Progenitor cell of endocrine pancreas (in vitro differentiated cells): ENCODE data around the gene DUSP16. TPM values are rescaled to one million over a fixed set of nuclear protein-coding genes. Genes with fewer than 3 reads are reported as not detected.

Experiments used
- DNase-seq: peaks from one replicate; pipeline ENCODE4 v3.0.0; 2021; ENCODE audit warnings: low spot score; ENCODE audit not compliant: unreplicated experiment
- H3K27ac Mint-ChIP-seq: 2 replicates; pipeline ENCODE4 v1.8.0; 2021; ENCODE audit warnings: mild to moderate bottlenecking, moderate library complexity, mixed read lengths
- H3K27me3 Mint-ChIP-seq: 2 replicates; pipeline ENCODE4 v1.8.0; 2021; ENCODE audit warnings: mixed read lengths
- H3K36me3 Mint-ChIP-seq: 2 replicates; pipeline ENCODE4 v1.8.0; 2022; ENCODE audit warnings: mixed read lengths; ENCODE audit not compliant: insufficient read depth
- H3K4me1 Mint-ChIP-seq: 2 replicates; pipeline ENCODE4 v1.8.0; 2021; ENCODE audit warnings: low read depth, mixed read lengths
- H3K4me3 Mint-ChIP-seq: 2 replicates; pipeline ENCODE4 v1.8.0; 2021; ENCODE audit warnings: low read depth, mild to moderate bottlenecking, moderate library complexity, mixed read lengths
- H3K9me3 Mint-ChIP-seq: 2 replicates; pipeline ENCODE4 v1.8.0; 2021; ENCODE audit warnings: low read depth, mixed read lengths
- CTCF ChIP-seq: fragments of 200-600 bp; sonication (generic); IDR thresholded peaks from one replicate; pipeline ENCODE4 v1.5.0; 2021; ENCODE audit warnings: antibody characterized with exemption, mild to moderate bottlenecking; ENCODE audit not compliant: unreplicated experiment
- total RNA-seq: library from RNA; stranded (reverse); gene quantifications from 2 replicates; pipeline ENCODE4 v1.2.1, GENCODE V29; 2021

Gene DUSP16
- total RNA-seq, 1 donor from 2014 or later, result 67.5 TPM

DNA sequence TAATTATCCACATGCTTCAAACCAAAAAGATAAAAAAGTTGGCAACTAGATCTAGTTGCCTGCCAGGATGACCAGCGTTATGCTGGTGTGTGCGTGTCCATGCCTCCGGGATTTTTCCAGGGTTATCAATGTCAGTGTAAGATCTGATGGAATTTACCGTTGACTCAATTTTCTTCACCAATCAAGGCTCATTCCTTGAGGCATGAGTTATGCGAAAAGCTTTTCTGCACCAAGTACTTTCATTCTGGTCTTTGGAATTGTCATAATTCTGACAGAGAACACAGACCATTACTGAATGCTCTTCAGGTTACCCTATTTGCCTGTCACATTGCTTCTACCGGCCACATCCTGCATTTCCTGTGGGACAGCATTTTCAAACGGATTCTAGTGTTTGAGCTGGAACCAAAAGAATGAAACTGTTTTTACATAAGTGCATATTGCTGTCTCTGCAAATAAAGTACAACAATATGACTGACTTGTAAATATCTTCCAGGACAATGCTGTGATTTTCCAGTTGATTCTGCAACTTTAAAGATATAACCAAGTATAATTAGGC lies 91.8 kb downstream of the DUSP16 start:
- H3K27me3 Mint-ChIP-seq, result no peaks in the 10 kb centered on the region
- peaks cover 19% of the 10 kb centered on the region for H3K9me3 Mint-ChIP-seq
- no peak overlapping the region for H3K4me3 Mint-ChIP-seq
- no peak for TF ChIP-seq CTCF
- peaks cover 57% of the 10 kb centered on the region for H3K36me3 Mint-ChIP-seq
- H3K4me1 Mint-ChIP-seq, result no peaks in the 10 kb centered on the region
- no peak for DNase-seq
- no peak overlapping the region for H3K27ac Mint-ChIP-seq

GRCh38 chr12:12469386-12469785 lies 93.3 kb downstream of the DUSP16 start:
- DNase-seq, result no peak
- Mint-ChIP-seq H3K4me1 (no peaks in the 10 kb centered on the region), H3K4me3 (no peak overlapping the region), H3K36me3 (peaks cover 53% of the 10 kb centered on the region), H3K27me3 (no peaks in the 10 kb centered on the region), H3K27ac (no peak overlapping the region), H3K9me3 (peaks cover 19% of the 10 kb centered on the region)
- TF ChIP-seq CTCF, result no peak

DNA sequence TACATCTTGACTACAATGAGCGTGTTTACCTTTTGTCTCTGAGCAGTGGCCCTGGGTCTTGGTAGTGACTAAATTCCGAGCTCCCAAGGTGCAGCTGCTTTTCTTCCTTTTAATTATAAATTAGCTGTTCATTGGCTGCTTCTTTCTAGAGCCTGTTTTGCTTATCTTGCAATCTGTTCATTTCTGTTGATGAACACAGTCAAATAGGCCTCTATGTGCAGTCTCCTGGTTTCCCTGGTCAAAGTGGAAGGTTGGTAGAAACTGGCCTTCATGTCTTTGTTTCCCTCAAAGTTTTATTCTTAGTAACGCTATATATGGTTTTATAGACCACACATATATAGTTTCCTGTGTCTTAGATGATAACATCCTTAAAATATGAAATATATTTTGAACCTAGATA lies 94.1 kb downstream of the DUSP16 start:
- Mint-ChIP-seq H3K36me3 (peaks cover 48% of the 10 kb centered on the region), H3K9me3 (peaks cover 19% of the 10 kb centered on the region), H3K27ac (no peak overlapping the region), H3K4me1 (no peaks in the 10 kb centered on the region), H3K4me3 (no peak overlapping the region), H3K27me3 (no peaks in the 10 kb centered on the region)
- no peak for TF ChIP-seq CTCF
- no peak for DNase-seq

DNA sequence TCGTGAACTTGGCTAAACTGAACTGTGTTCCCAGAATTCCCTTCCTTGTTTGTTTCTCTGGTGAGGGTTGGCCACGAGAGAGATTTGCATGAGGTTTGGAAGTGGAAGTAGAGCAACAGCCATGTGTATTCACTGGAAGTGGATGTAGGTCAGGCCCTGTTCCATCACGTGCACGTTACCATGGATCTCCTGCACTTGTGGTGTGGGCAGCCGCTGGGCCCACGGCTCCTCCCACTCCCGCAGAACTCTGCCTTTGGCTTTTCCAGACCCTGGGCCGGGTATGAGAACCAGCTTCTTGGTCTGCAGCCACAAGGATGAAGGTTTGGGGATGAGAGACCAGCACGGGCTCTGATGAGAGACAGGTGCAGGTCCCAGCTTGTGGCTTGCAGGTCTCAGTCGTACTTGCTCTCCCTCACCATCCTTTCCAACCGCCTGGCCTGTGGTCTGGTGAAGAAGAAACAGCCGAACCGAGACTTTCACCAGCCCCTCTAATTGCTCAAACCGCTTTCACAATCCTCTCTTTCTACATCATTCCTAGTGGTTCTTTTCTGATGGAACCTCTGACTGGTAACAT lies 94.9 kb downstream of the DUSP16 start:
- no peaks in the 10 kb centered on the region for H3K27me3 Mint-ChIP-seq
- peaks cover 15% of the 10 kb centered on the region for H3K9me3 Mint-ChIP-seq
- no peaks in the 10 kb centered on the region for H3K4me1 Mint-ChIP-seq
- H3K27ac Mint-ChIP-seq, result no peak overlapping the region
- DNase-seq, result no peak
- no peak for TF ChIP-seq CTCF
- H3K36me3 Mint-ChIP-seq, result peaks cover 43% of the 10 kb centered on the region
- H3K4me3 Mint-ChIP-seq, result no peak overlapping the region

DNA sequence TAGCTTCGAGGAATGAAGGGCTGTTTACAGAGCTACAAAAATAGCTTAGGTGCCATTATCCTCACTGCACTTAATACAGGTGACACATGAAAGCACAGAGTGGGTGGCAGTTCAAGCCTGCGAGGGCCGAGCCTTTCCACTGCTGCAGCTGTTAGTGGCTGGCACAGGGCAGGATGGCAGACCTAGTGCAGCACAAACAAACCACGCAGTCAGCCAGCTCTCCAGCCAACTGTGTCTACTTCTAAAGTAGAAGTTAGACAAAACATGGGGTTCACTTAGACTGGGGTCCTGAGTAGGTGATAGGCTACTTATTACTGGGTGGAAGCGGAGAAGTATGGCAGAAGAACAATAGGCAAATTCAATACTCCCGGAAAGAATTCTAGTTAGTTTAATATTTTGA lies 95.4 kb downstream of the DUSP16 start:
- peaks cover 15% of the 10 kb centered on the region for H3K9me3 Mint-ChIP-seq
- H3K36me3 Mint-ChIP-seq, result peaks cover 43% of the 10 kb centered on the region
- H3K4me1 Mint-ChIP-seq, result no peaks in the 10 kb centered on the region
- no peak overlapping the region for H3K4me3 Mint-ChIP-seq
- no peaks in the 10 kb centered on the region for H3K27me3 Mint-ChIP-seq
- H3K27ac Mint-ChIP-seq, result no peak overlapping the region
- DNase-seq, result no peak
- no peak for TF ChIP-seq CTCF
